Measurements from ENCODE around the gene BBS10. TPM values are rescaled to one million over a fixed set of nuclear protein-coding genes. Genes with fewer than 3 reads are reported as not detected.
A peak's percentile ranks its signal among the peaks of the same experiment; 100 is the strongest.

Gene BBS10
- 10 to 100 TPM in 2 of 4 donors, 1 to 10 TPM in 2; 7.8 to 14.0 (median 9.6) TPM for total RNA-seq

GRCh38 chr12:76348079-76348901, at the start of gene BBS10:
TSS of gene BBS10 (minus strand) at chr12:76348415. CDS start at chr12:76348358, 57 bp downstream.
- DNase-seq (ENCODE audit: low spot score in 2 of 2): peak; percentile 90 to 97
- intact Hi-C loops (cut with DNase I; ENCODE audit: low total_unique reads): no loop called here
- WGBS, 2 donors: 1% methylated on average over 45 to 47 of the region's 49 CpGs
- H3K4me3 ChIP-seq (ENCODE audit: low read depth, poor library complexity, severe bottlenecking): peak within 1 kb of the TSS; percentile 66
- no peak for TF ChIP-seq CTCF (IDR thresholded peaks at IDR 0.05)
- no peak for TF ChIP-seq POLR2A (IDR thresholded peaks at IDR 0.05)

- no peak for TF ChIP-seq CTCF (IDR thresholded peaks at IDR 0.05)
- no peak for TF ChIP-seq POLR2A (IDR thresholded peaks at IDR 0.05)
- H3K4me3 ChIP-seq (ENCODE audit: low read depth, poor library complexity, severe bottlenecking): no peak overlapping the region
- WGBS, 2 donors: 73 to 82% methylated on average over 1 of the region's 1 CpG
- intact Hi-C loops (cut with DNase I; ENCODE audit: low total_unique reads): no loop called here
- DNase-seq (ENCODE audit: low spot score in 2 of 2): peak in 1 of 2 donors; percentile 65
Measured at GRCh38 chr12:76391461-76391860, 43.2 kb upstream of the BBS10 start.

- intact Hi-C loops (cut with DNase I; ENCODE audit: low total_unique reads): loop anchor here (10.0 kb wide), 1 partner anchor 177 kb away; no protein-coding TSS in a partner anchor
- H3K4me3 ChIP-seq (ENCODE audit: low read depth, poor library complexity, severe bottlenecking): no peak overlapping the region
- 89 to 97% methylated on average over 2 of the region's 2 CpGs for WGBS, 2 donors
- DNase-seq (ENCODE audit: low spot score in 2 of 2): no peak
- no peak for TF ChIP-seq POLR2A (IDR thresholded peaks at IDR 0.05)
- TF ChIP-seq CTCF (IDR thresholded peaks at IDR 0.05): no peak
Measured at GRCh38 chr12:76387614-76388013, 39.4 kb upstream of the BBS10 start.

- 63 to 76% methylated on average over 2 of the region's 2 CpGs for WGBS, 2 donors
- no peak overlapping the region for H3K4me3 ChIP-seq (ENCODE audit: low read depth, poor library complexity, severe bottlenecking)
- TF ChIP-seq POLR2A (IDR thresholded peaks at IDR 0.05) (no peak), CTCF (IDR thresholded peaks at IDR 0.05) (no peak)
- DNase-seq (ENCODE audit: low spot score in 2 of 2): no peak
- intact Hi-C loops (cut with DNase I; ENCODE audit: low total_unique reads): loop anchor here (10.0 kb wide), 1 partner anchor 180 kb away; no protein-coding TSS in a partner anchor
Measured at GRCh38 chr12:76384560-76384959, 36.3 kb upstream of the BBS10 start.

GRCh38 chr12:76383988-76384387, 35.8 kb upstream of the BBS10 start:
- DNase-seq (ENCODE audit: low spot score in 2 of 2): no peak
- no peak overlapping the region for H3K4me3 ChIP-seq (ENCODE audit: low read depth, poor library complexity, severe bottlenecking)
- TF ChIP-seq CTCF (IDR thresholded peaks at IDR 0.05) (no peak), POLR2A (IDR thresholded peaks at IDR 0.05) (no peak)
- intact Hi-C loops (cut with DNase I; ENCODE audit: low total_unique reads): loop anchor here (10.0 kb wide), 1 partner anchor 181 kb away; no protein-coding TSS in a partner anchor
- 98 to 99% methylated on average over 3 of the region's 3 CpGs for WGBS, 2 donors
